NCI-H446 treated with DMSO at 0.1 percent for 48 hours (cell line): ENCODE measurements around the gene SCLY.

ENCODE experiments used
- DNase-seq: peaks from one replicate; lab custom pipeline; 2025; lab: John Stamatoyannopoulos, UW

Gene SCLY

GRCh38 chr2:238128061-238128440 is 67.2 kb downstream of the SCLY start:
- DNase-seq = no peak

GRCh38 chr2:238128534-238129001 is 67.8 kb downstream of the SCLY start:
- no peak for DNase-seq

DNA sequence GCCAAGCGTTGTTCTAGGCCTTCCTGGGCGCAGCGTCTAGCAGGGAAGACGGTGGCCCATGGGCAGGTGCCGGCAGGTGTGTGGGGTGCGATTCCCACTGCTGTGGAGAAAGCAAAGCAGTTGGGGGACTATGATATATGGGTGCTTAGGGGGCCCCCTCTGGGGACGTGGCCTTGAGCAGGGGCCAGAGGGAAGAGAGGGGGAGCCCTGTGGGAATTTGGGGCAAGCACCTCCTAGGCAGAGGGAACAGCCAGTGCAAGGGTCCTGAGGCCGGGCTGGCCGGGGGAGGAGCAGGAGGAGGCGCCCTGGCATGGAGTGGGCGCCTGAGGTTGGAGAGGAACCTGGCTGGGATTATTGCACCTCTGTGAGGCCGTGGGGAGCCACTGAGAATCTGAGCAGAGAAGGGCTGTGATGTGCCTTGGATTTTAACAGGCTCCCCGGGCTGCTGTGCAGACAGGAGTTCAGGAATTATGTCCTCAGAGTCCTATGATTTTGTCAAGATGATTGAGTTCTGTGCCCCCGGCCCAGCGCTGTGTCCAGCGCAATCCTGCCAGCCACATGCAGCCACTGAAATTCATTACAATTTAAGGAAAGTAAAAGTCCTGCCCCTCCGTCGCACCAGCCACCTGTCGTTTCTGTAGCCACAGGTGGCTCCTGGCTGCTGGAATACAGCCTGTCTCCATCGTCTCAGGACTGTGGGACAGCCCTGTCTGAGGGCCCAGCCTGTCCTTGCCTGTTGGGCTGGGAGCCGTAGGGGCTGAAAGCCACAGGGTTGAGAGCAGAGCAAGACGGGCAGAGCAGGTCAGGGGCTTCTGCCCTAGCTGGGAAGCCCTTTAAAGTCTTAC is 68.6 kb downstream of the SCLY start:
- DNase-seq = no peak

- no peak for DNase-seq
Observed at GRCh38 chr2:238130111-238130695, 69.4 kb downstream of the SCLY start.

- DNase-seq = no peak
Observed at GRCh38 chr2:238130696-238131628, 70.2 kb downstream of the SCLY start.

DNA sequence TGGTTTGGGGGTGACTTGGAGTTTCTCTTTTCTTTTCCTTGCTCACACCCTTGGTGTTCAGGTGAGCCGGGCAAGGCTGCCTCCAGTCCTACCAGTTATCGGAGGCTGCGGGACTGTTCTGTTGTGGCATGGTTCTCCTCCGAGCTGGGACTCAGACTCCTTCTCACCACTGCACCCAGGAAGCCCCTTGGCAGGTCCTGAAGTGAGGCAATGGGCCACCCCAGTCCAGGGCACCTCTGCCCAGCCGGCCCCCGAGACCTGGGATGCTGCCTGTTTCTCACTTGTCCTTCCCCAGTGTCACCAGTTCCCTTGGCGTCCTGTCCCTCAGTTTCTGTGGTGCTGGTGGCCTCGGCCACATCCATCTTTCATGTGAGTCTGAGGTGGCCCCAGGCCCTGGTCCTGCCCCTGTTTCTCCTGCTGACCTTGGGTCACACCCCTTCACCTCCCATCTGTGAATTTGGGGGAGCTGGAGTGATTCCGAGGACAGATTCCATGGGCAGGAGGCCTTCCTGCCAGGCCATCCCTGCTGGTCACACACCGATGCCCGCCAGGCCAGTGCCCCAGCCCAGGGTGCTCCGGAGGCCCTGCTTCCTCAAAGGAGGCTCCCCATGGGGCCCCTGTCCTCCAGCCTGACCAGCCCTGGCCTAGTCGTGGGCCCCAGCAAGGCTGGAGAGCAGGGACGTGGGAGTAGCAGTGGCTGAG is 71.1 kb downstream of the SCLY start:
- no peak for DNase-seq

DNA sequence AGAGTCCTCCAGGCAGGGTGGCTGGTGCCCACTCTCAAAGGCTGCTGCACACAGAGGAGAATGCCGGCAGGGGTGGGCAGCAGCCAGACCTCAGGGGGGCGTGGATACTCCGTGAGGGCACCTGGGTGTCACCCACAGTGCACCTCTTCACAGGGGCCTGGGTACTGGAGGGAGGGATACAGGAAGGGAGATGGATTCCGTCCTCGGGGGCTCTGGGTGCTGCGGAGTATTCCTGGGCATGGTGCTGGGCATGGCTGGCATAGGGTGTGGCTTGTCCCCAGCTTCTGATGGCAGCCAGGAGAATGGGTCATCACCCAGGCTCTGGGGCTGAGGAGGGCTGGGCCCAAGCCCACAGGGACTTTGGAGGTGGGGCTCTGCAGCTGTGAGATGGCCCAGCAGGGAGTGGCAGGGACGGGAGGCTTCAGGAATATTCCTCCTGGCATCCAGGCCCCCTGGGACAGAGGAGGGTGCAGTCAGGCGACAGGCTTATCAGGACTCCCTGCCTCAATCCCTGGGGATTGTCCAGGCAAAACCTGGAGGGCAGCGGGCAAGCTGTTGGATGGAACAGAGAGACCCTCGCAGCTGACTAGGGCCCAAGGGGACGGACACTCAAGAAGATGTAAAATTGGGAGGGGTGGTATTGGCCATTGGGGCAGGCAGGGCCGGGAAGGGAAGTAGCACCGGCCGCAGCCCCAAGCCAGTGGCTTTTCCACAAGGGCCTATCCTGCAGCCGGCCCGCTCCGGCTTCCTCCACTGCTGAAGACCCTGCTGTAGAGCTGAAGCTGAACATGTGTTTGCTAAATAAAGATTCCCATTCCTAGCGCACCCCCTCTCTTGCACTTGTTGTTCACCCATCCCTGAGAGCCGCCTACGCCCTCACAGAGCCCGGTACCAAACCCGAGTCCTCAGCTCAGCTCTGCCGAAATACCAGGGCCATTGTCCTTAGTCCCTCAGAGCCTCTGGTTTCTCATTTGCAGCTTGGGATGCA is 72.0 kb downstream of the SCLY start:
- no peak for DNase-seq

- no peak for DNase-seq
Observed at GRCh38 chr2:238133499-238134392, 72.9 kb downstream of the SCLY start.

DNA sequence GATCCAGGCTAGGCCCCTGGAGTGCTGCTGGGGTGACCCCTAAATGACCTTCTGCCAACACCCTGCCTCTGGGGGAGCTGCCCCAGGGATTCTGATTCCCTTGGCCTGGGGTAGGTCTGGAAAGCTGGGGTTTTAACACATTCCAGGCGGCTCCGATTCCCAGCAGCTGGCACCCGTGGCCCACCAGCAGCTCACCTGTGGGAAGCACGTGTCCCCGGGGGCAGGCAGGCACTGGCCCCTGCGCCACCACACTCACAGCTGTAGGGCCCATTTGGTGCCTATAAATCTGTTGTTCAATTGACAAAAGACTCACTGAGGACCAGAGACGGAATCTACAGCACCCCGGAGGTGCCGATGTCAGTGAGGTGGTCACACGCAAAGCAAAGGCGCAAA is 73.6 kb downstream of the SCLY start:
- DNase-seq = no peak

- no peak for DNase-seq
Observed at GRCh38 chr2:238135601-238136150, 74.9 kb downstream of the SCLY start.

DNA sequence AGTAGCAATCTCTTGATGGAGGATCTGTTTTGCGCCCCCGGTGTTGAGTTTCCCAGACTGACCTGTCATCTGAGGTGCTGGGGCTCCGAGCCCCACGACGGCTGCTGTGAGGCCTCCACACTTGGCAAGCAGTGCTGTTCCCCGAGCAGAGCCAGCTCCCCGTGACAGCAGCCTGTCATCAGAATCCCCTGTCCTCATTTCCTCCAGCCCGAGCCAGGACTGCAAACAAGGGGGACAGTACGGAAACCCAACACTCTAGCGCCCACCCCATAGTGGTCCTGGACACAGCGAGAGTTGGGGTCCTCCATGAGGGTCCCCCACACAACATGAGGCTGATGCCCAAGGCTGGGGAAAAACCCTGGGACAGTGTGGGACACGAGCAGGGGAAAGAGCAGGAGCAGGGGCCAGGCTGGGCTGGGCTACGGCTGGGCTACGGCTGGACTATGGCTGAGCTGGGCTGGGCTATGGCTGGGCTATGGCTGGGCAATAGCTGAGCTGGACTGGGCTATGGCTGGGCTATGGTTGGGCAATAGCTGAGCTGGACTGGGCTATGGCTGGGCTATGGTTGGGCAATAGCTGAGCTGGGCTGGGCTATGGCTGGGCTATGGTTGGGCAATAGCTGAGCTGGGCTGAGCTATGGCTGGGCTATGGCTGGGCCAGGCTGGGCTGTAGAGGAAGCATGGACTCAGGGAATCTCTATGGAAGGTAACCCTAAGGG is 76.2 kb downstream of the SCLY start:
- DNase-seq = no peak

DNA sequence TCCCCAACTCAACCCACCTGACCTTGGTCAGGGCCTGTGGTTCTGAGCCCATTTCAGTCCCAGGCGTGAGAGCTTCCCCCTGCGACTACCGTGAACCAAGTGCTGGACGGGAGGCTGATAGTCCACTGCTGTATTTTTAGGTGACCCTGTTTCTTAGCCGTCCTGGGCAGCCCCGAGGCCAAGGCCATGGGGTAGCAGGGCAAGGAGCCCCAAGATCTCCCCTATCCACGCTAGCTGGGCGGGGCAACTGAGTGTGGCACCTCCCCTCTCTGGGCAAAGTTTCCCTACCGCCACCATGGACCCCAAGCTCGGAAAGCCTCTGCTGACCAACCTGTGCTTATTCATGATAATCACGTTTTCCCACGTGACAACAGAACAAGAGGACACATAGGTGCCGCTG is 77.1 kb downstream of the SCLY start:
- DNase-seq = no peak

GRCh38 chr2:238138331-238139195 is 77.8 kb downstream of the SCLY start, which contains the start of gene KLHL30:
Gene KLHL30 (plus strand): TSS chr2:238138668. CDS start chr2:238140755, 2,087 bp downstream.
- no peak for DNase-seq

GRCh38 chr2:238139196-238140039 is 78.6 kb downstream of the SCLY start:
- no peak for DNase-seq

- DNase-seq = no peak
Observed at GRCh38 chr2:238140040-238140439, 79.2 kb downstream of the SCLY start.

DNA sequence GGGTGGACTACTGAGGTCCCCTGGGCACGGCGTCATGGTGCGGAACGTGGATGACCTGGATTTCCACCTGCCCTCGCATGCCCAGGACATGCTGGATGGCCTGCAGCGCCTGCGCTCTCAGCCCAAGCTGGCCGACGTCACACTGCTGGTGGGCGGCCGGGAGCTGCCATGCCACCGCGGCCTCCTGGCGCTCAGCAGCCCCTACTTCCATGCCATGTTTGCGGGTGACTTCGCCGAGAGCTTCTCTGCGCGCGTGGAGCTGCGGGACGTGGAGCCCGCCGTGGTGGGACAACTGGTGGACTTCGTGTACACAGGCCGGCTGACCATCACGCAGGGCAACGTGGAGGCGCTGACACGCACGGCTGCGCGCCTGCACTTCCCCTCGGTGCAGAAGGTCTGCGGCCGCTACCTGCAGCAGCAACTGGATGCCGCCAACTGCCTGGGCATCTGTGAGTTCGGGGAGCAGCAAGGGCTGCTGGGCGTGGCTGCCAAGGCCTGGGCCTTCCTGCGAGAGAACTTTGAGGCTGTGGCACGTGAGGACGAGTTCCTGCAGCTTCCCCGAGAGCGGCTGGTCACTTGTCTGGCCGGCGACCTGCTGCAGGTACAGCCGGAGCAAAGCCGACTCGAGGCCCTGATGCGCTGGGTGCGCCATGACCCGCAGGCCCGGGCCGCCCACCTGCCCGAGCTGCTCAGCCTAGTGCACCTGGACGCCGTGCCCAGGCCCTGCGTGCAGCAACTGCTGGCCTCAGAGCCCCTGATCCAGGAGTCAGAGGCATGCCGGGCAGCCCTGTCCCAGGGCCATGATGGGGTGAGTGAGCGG is 80.1 kb downstream of the SCLY start:
- no peak for DNase-seq
